NCI-H1417 treated with DMSO at 0.1 percent for 48 hours (cell line): ENCODE results near the gene STRA8.

Experiments used
- DNase-seq: peaks from one replicate; lab custom pipeline; 2025; lab: John Stamatoyannopoulos, UW

The STRA8 gene

DNA sequence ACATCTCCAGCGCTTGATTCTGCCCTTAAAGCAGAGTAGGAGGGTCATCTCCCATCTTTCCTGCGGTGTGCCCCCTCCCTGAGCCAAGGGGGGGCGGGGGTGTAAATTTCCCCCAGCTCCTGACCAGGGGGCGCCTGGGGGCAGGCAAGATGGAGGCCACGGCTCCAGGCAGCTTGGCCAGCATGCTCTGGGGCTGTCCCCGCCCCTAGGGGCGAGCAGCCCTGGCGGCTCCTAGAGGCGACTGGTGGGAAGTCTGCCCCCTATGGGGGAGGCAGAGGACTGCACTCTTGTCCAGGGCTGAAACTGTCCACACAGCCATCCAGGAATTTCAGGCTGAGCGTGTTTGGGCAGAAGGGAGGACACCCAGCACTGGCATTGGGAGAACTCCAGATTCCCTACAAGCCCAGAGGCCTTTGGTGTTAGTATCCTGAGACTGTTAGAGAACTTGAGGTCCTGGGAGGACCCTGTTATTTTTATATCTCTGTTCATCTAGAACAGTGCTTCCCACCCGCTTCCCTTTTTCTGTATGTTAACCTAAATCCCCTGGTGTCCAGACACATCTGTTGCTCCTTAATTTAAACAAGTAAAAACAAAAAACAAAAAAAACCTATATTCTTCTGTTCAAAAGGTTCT is 4.6 kb downstream of the STRA8 start:
- DNase-seq = no peak

GRCh38 chr7:135239263-135239662 is 5.6 kb downstream of the STRA8 start:
- DNase-seq = no peak

DNA sequence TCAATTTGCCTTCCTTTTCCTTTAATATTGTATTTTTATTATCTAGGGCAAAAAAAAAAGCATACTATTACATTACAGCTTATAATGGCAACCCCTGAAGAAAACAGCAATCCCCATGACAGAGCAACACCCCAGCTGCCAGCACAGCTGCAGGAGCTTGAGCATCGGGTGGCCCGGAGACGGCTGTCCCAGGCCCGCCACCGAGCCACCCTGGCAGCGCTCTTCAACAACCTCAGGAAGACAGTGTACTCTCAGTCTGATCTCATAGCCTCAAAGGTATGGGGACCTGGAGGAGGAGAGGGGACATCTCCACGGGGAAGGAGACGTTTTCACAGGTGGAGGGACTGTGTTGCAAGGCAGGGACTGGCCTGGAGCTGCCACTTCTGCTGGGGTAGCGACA is 6.8 kb downstream of the STRA8 start:
- no peak for DNase-seq

GRCh38 chr7:135242096-135242684 is 8.6 kb downstream of the STRA8 start:
- DNase-seq = no peak

- DNase-seq = no peak
These were observed 11.9 kb downstream of the STRA8 start for GRCh38 chr7:135245226-135246190.

DNA sequence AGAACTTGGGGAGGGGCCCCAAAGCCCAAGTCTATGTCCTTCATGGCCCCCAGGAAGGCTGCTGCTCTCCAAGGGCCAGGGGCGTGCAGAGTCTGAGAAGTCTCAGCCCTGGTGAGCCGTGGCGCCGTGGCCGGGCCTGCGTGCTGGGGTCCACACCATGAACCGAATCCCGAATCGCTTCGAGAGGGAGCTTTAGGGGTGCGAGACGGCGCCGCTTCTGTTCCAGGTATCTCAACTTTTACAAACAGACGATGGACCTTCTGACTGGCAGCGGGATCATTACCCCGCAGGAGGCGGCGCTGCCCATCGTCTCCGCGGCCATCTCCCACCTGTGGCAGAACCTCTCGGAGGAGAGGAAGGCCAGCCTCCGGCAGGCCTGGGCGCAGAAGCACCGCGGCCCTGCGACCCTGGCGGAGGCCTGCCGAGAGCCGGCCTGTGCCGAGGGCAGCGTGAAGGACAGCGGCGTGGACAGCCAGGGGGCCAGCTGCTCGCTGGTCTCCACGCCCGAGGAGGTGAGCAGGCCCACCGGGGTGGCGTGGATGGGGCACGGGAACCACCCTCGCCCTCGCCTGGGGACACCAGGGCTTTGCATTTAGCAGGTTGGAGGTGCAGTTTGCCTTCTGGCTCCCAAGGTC is 12.7 kb downstream of the STRA8 start:
- no peak for DNase-seq

DNA sequence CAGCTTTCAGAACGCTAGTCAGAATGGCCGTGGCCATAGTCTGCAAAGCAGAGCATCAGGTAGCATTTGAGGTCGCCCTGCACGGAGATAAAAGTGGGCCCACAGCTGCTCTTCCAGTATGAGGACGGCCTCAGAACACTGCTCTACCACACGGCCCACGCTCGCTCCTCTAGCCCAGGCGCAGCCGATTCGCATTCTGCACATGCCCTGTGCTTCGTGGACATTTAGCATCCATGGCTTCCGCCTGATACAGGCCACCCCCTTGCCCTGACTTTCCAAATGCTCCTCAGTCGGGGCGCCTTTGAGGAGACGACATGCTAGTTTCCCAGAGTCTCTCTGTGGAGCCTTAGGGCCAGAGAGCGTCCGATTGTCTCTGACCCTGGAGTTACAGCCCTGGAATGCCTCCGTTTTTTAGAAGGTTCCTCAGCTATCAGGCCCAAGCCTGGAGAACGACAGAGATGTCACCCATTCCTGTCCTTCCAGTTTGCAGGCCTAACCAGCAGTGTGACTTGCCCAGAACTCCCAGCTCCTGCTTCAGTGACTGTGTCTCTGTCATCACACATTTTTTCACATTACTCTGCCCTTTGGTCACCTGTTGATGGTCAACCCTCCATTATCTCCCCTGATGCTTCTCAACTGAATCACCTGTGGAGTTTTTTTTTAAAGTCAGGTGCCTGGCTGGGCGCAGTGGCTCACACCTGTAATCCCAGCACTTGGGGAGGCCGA is 14.3 kb downstream of the STRA8 start:
- DNase-seq = no peak

- DNase-seq = no peak
These were observed 14.9 kb downstream of the STRA8 start for GRCh38 chr7:135248546-135248945.

DNA sequence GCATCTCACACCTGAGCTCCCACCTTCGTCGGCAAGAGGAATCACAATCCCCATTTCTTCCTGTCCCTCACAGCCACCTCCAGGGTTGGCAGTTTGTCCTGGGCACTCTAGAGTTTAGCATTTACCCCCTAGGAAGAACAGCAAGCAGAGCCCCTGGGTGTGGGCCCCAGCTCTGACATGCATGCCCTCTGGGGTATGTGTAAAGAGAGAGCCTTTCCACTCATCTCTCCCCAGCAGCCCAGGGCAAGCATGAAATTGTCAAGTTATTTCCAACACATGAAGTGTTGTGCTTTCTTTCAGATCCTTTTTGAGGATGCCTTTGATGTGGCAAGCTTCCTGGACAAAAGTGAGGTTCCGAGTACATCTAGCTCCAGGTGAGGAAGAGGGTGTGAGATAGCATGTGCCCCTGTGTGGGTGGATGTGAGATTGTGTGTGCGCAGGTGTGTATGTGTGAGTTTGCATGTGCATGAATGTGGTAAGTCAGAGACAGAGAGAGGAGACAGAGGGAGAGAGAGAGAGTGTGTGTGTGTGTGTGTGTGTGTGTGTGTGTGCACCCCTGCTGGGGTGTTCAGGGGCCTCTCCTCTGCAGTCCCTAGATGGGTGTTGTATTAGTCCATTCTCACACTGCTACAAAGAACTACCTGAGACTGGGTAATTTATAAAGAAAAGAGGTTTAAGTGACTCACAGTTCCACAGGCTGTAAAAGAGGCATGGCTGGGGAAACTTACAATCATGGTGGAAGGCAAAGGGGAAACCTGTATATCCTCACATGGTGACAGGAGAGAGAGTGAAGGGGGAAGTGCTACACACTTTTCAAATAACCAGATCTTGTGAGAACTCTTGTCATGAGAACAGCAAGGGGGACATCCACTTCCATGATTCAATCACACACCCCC is 18.1 kb downstream of the STRA8 start:
- DNase-seq = no peak

GRCh38 chr7:135253851-135254771 is 20.5 kb downstream of the STRA8 start:
- DNase-seq = no peak

GRCh38 chr7:135257790-135258189 is 24.2 kb downstream of the STRA8 start:
- DNase-seq = no peak

DNA sequence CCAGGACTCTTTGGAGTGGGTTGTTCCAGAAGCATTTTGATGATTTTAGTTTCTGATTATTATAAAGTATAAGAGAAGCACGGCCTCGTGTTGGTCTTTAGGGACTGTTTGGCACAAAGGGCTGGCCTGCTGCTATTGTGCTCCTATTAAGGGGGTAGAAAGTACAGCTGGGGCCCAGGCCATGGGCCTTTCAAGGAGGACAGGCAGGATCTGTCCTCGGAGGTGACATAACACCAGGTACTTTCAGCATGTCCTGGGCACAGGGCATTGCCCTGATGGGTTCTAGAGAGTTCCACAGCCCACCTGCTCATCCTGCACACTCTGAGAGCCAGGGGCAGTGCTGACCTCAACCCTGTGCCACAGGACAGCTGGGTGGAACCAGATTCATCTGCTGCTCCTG is 24.9 kb downstream of the STRA8 start:
- no peak for DNase-seq

DNA sequence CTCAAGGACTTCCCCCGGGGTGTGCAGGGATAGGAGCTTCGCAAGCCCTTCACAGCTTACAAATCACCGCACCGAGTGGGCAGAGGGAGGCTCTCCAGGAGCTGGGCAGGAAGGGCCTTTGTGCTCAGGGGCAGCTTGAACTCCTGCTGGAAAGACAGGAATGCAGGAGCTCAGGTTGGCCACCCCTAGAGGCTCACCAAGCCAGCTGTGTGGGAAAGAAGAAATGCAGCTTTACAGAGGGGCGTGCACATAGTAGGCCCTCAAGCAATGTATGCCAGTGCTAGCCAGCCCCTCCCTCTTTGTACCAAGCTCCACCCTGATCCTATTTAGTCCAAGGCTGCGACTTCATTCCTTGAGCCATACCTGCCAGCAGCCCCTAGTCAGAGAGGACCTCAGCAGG is 26.1 kb downstream of the STRA8 start:
- DNase-seq = no peak

DNA sequence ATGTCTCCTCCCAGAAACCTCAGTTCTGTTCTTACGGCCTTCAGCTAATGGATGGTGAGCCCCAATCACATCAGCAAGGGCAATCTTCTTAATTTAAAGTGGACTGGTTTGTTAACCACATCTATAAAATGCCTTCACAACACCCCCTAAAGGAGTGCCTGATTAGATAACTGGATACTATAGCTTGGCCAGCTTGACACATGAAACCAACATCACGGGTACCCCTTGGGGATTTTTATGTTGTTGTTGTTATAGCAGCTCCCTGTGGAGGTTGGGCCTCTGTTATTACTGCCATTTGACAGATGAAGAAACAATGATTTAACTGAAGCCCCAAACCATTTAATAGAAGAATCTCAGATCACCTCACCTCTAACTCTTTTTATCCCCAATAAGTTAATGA is 26.8 kb downstream of the STRA8 start:
- DNase-seq = no peak

DNA sequence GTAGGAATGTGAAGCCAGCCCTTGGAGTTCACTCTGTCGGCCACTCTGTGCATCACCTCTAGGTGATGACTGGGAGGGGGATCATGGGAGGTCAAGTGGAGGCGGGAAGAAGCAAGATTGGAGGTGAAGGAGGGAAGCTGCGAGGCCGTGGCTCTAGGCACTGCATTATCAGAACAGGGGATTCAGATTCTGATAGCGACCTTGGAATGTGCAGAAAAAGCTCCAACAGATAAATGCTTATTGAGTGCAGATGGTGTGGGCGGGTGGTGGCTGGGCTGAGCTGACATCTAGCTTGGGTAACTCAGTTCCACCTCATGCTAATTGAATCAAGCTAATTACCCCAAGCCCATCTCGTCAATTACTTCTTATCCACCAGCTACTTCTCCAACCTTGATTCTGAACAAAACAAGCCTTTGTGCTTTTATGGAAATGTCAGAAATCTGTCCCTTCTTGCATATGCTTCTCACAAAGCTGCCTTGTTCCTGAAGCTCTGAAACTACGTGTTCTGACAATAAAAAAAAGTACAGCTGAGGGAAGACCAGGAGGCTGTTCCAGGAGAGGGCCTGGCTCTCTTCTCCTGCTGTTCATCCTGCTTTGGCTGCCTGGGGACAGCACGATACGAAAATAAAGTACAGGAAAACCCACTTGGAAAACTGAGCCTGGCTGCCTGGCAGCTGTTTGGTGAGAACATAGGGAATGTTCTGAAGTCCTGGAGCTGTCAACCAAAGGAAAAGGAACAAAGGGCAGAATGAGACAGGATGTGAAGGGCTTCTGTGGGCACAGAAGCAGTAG is 27.5 kb downstream of the STRA8 start:
- no peak for DNase-seq

DNA sequence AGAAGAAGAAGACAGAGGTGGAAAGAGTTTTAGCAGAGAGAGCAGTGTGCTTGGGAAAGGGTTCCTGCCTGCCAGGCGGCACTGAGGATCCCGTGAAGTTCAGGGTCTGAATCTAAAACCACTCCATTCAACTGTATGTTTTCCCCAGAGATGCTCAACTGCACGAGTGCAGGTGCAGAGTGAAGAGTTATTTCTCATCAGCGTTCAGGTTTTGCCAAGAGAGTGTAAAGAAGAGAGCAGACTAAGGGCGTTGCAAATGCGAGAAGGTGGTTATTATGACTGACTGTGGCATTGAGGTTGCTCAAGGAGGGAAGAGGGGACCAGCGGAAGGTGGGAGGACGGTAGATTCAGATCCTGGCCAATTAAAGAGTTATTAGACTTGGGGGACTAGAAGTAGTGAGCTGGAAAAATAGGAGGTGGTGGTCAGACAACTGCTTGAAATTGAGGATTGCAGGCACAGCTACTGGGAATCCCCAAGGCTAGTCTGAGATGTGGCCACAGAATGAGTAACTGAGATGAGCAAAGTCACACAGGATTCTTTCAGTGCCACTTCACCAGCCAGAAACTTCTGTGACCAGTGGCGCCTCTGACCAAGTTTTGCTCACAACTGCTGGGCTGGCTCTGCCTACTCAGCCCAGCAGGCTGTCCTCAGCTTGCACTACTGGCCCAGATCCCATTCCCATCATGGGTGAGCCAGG is 29.1 kb downstream of the STRA8 start:
- DNase-seq = no peak

DNA sequence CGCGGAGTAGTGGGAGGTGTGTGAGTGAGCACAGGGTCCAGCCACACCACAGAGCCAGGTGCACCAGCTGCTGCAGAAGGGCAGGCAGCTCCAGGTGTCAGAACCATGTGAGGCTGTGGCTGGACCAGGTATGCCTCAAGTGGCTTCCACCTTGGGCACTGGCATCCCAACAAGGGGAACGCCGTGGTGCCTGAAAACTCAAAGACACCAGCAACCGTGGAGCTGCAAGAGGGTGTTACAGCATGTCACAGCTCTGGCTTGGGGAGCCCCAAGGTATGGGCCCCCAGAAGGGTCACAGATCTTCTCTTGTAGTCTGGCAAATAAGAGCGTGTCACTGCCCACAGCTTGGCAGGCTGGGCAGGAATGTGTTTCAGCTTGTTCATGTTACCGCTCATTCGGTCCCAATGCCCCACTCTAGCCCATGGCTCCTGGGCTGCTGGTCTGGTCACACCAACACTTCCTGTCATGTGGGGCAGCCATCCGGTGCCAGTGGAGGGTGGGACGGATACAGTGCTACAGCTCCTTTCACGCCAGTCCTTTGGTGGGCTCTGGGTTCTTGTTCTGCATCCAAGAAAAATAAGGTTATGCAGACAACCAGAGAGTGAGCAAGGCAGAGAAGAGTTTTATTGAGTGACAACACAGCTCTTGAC is 29.8 kb downstream of the STRA8 start:
- DNase-seq = no peak

DNA sequence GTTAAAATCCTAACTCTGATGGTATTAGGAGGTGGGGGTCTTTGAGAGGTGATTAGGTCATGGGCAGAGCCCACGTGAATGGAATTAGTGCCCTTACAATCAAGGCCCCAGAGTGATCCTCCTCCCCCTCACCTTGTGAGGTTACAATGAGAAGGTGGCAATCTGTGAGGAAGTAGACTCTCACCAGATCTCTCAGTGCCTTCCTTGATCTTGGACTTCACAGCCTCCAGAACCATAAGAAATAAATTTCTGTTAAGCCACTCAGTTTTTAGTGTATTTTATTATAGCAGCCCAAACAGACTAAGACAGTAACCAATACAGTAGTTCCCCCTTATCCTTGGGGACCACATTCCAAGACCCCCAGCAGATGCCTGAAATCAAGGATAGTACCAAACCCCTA is 32.0 kb downstream of the STRA8 start:
- DNase-seq = no peak
